ENCODE data around the gene ARID1B. TPM values are rescaled to one million over a fixed set of nuclear protein-coding genes. Genes with fewer than 3 reads are reported as not detected.

ARID1B gene
- total and polyA plus RNA-seq, 7 experiments from 2014 or later: 17.5 to 164 (median 139) TPM

GRCh38 chr6:156935000-156935399 is 157.8 kb downstream of the ARID1B start:
- Histone ChIP-seq H3K4me3 (ENCODE audit: low read length) (no peak overlapping the region), H3K27ac (ENCODE audit: low read depth, low read length) (no peak overlapping the region), H3K9me3 (ENCODE audit: control insufficient read depth in 2 of 3, low read length in 3 of 3) (no peaks in the 10 kb centered on the region), H3K27me3 (ENCODE audit: control insufficient read depth in 2 of 2, insufficient read depth in 2 of 2, low read length in 2 of 2) (no peaks in the 10 kb centered on the region), H3K36me3 (ENCODE audit: control insufficient read depth in 2 of 3, insufficient read depth in 3 of 3, low read length in 3 of 3) (no peaks in the 10 kb centered on the region), H3K4me1 (ENCODE audit: control insufficient read depth in 2 of 2, insufficient read depth in 2 of 2, low read length in 2 of 2) (peaks cover 0 to 8% of the 10 kb centered on the region in 2 donors)
- ChIA-PET CTCF (no interaction called here), POLR2A (interaction anchor here (1.5 kb wide), 1 partner anchor 95 kb away, joined by 3 read pairs; no protein-coding TSS in a partner anchor)
- peaks cover 16 to 86% (median 76%) of the 10 kb centered on the region in 7 donors for H3K4me1 Mint-ChIP-seq
- peak overlapping the region in 1 of 9 donors; percentile 5 for H3K27ac Mint-ChIP-seq
- ATAC-seq (no peak), DNase-seq (no peak)
- H3K9me3 Mint-ChIP-seq: no peaks in the 10 kb centered on the region
- H3K36me3 Mint-ChIP-seq: peaks cover 4 to 25% (median 7%) of the 10 kb centered on the region in 5 donors
- H3K4me3 Mint-ChIP-seq: no peak overlapping the region
- intact Hi-C loops (cut with micrococcal nuclease): no loop called here
- H3K27me3 Mint-ChIP-seq: no peaks in the 10 kb centered on the region

DNA sequence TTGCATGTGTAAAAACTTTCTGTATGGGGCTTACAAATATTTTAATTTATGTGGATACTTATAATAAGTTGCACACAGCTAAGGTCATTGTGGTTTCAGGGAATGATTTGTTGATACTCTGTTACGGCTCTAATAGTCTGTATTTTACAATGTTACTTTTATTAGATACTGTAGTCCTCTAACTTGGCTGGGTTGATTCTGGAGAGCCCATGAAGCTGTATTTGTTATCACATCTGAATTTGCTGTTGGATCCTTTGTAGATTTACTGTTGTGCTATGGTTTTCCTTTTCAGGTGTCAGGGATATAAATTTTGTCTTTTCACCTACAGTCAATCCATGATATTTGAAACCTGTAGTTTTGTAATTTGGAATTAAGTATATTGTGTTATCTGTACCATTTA is 161.0 kb downstream of the ARID1B start:
- Mint-ChIP-seq H3K9me3 (no peaks in the 10 kb centered on the region), H3K4me1 (peaks cover 8 to 88% (median 79%) of the 10 kb centered on the region in 7 donors), H3K27ac (peak overlapping the region in 1 of 9 donors; percentile 25), H3K27me3 (no peaks in the 10 kb centered on the region), H3K4me3 (no peak overlapping the region), H3K36me3 (peaks cover 4 to 21% (median 6%) of the 10 kb centered on the region in 5 donors)
- Histone ChIP-seq H3K27me3 (ENCODE audit: control insufficient read depth in 2 of 2, insufficient read depth in 2 of 2, low read length in 2 of 2) (no peaks in the 10 kb centered on the region), H3K4me3 (ENCODE audit: low read length) (no peak overlapping the region), H3K36me3 (ENCODE audit: control insufficient read depth in 2 of 3, insufficient read depth in 3 of 3, low read length in 3 of 3) (no peaks in the 10 kb centered on the region), H3K27ac (ENCODE audit: low read depth, low read length) (no peak overlapping the region), H3K4me1 (ENCODE audit: control insufficient read depth in 2 of 2, insufficient read depth in 2 of 2, low read length in 2 of 2) (peaks cover 0 to 14% of the 10 kb centered on the region in 2 donors), H3K9me3 (ENCODE audit: control insufficient read depth in 2 of 3, low read length in 3 of 3) (no peaks in the 10 kb centered on the region)
- ATAC-seq (no peak), DNase-seq (no peak)
- POLR2A ChIA-PET: no interaction called here
- CTCF ChIA-PET: interaction anchor here (0.5 kb wide), 1 partner anchor 479 kb away, joined by 3 read pairs; no protein-coding TSS in a partner anchor
- intact Hi-C loops (cut with micrococcal nuclease): no loop called here

GRCh38 chr6:156940221-156940620 is 163.0 kb downstream of the ARID1B start:
- H3K27ac ChIP-seq (ENCODE audit: low read depth, low read length): no peak overlapping the region
- no peaks in the 10 kb centered on the region for H3K36me3 ChIP-seq (ENCODE audit: control insufficient read depth in 2 of 3, insufficient read depth in 3 of 3, low read length in 3 of 3)
- POLR2A ChIA-PET: no interaction called here
- Mint-ChIP-seq H3K27me3 (no peaks in the 10 kb centered on the region), H3K4me1 (peaks cover 12 to 89% (median 76%) of the 10 kb centered on the region in 7 donors), H3K4me3 (peak overlapping the region in 1 of 10 donors; percentile 39), H3K27ac (peak overlapping the region in 2 of 9 donors; percentile 4 to 32), H3K9me3 (no peaks in the 10 kb centered on the region), H3K36me3 (peaks cover 4 to 13% (median 6%) of the 10 kb centered on the region in 5 donors)
- DNase-seq (no peak), ATAC-seq (no peak)
- H3K27me3 ChIP-seq (ENCODE audit: control insufficient read depth in 2 of 2, insufficient read depth in 2 of 2, low read length in 2 of 2): no peaks in the 10 kb centered on the region
- intact Hi-C loops (cut with micrococcal nuclease): no loop called here
- H3K4me1 ChIP-seq (ENCODE audit: control insufficient read depth in 2 of 2, insufficient read depth in 2 of 2, low read length in 2 of 2): peaks cover 3 to 14% of the 10 kb centered on the region in 2 donors
- CTCF ChIA-PET: no interaction called here
- H3K4me3 ChIP-seq (ENCODE audit: low read length): no peak overlapping the region
- H3K9me3 ChIP-seq (ENCODE audit: control insufficient read depth in 2 of 3, low read length in 3 of 3): no peaks in the 10 kb centered on the region

DNA sequence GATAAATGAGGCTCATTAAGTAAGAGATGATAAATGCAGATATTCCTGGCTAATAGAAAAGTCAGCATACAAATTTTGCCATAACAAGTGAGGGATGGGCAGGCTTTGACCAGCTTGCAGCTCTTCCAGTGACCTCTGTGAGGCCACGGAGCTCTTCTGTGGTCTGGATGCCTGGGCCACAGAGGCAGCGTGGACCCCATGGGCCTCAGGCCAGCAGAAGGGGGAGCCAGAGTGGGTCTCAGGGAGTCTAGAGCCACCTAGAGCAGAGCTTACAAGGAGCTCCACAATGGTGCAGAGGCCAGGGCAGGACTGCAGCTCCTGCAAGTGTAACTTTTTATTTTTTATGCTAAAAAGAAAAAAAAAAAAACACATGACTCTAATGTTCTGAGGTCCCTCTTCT is 165.1 kb downstream of the ARID1B start:
- Histone ChIP-seq H3K4me1 (ENCODE audit: control insufficient read depth in 2 of 2, insufficient read depth in 2 of 2, low read length in 2 of 2) (peaks cover 3 to 14% of the 10 kb centered on the region in 2 donors), H3K36me3 (ENCODE audit: control insufficient read depth in 2 of 3, insufficient read depth in 3 of 3, low read length in 3 of 3) (no peaks in the 10 kb centered on the region), H3K9me3 (ENCODE audit: control insufficient read depth in 2 of 3, low read length in 3 of 3) (no peaks in the 10 kb centered on the region), H3K27me3 (ENCODE audit: control insufficient read depth in 2 of 2, insufficient read depth in 2 of 2, low read length in 2 of 2) (no peaks in the 10 kb centered on the region), H3K4me3 (ENCODE audit: low read length) (no peak overlapping the region), H3K27ac (ENCODE audit: low read depth, low read length) (no peak overlapping the region)
- H3K27me3 Mint-ChIP-seq: no peaks in the 10 kb centered on the region
- H3K4me3 Mint-ChIP-seq: peak overlapping the region in 1 of 10 donors; percentile 8
- ChIA-PET POLR2A (interaction anchor here (1.1 kb wide), 1 partner anchor 10 kb away, joined by 4 read pairs; no protein-coding TSS in a partner anchor), CTCF (no interaction called here)
- H3K4me1 Mint-ChIP-seq: peaks cover 13 to 92% (median 81%) of the 10 kb centered on the region in 7 donors
- DNase-seq (no peak), ATAC-seq (no peak)
- no peaks in the 10 kb centered on the region for H3K36me3 Mint-ChIP-seq
- intact Hi-C loops (cut with micrococcal nuclease): no loop called here
- H3K27ac Mint-ChIP-seq: peak overlapping the region in 1 of 9 donors; percentile 34
- H3K9me3 Mint-ChIP-seq: no peaks in the 10 kb centered on the region

DNA sequence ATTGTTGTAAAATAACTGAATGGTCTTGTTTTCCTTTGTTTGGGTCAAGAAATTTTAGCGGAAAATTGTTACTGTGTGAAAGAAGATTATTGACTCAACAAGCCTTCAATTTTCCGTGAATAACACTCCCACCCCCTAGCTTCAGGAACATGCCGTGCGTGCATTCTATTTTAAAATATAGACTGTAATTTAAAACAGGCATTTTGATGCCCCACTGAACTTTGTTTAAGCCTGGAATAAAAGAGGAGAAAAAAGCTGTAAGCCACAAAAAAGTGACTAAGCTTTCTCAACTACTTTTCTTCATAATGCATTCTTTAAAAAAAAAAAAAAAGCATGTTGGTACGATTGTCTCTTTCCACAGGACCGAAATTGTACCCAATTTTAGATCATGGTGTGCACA is 166.0 kb downstream of the ARID1B start:
- Mint-ChIP-seq H3K4me1 (peaks cover 14 to 86% (median 74%) of the 10 kb centered on the region in 7 donors), H3K27ac (peak overlapping the region in 1 of 9 donors; percentile 11), H3K27me3 (no peaks in the 10 kb centered on the region), H3K4me3 (no peak overlapping the region), H3K9me3 (no peaks in the 10 kb centered on the region), H3K36me3 (no peaks in the 10 kb centered on the region)
- H3K36me3 ChIP-seq (ENCODE audit: control insufficient read depth in 2 of 3, insufficient read depth in 3 of 3, low read length in 3 of 3): no peaks in the 10 kb centered on the region
- intact Hi-C loops (cut with micrococcal nuclease): no loop called here
- no peak overlapping the region for H3K27ac ChIP-seq (ENCODE audit: low read depth, low read length)
- no peaks in the 10 kb centered on the region for H3K9me3 ChIP-seq (ENCODE audit: control insufficient read depth in 2 of 3, low read length in 3 of 3)
- ATAC-seq (no peak), DNase-seq (no peak)
- no peak overlapping the region for H3K4me3 ChIP-seq (ENCODE audit: low read length)
- ChIA-PET CTCF (no interaction called here), POLR2A (interaction anchor here (0.8 to 1.1 kb wide), 2 partner anchors 9 to 21 kb away, joined by 3 to 4 read pairs; no protein-coding TSS in a partner anchor)
- H3K27me3 ChIP-seq (ENCODE audit: control insufficient read depth in 2 of 2, insufficient read depth in 2 of 2, low read length in 2 of 2): no peaks in the 10 kb centered on the region
- peaks cover 3 to 14% of the 10 kb centered on the region in 2 donors for H3K4me1 ChIP-seq (ENCODE audit: control insufficient read depth in 2 of 2, insufficient read depth in 2 of 2, low read length in 2 of 2)

DNA sequence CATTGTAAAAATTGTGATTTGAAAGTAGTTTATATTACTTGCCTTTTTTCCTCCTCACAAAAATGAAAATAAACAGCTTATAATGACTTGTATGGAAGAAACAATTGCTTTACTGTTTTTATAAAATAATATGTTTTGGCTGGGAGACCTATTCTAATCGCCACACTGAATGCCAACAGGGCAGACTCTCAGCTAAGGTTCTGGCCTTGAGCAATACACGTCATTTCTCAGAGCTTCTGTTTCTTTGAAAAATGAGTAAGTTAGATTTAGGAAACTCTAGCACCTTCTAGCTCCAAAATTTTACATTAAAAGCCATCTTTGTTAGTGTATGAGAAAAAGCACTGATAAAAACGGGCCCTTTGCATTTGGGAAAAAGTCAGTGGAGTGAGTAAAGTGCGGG is 166.6 kb downstream of the ARID1B start:
- DNase-seq (no peak), ATAC-seq (no peak)
- no peaks in the 10 kb centered on the region for H3K9me3 ChIP-seq (ENCODE audit: control insufficient read depth in 2 of 3, low read length in 3 of 3)
- Mint-ChIP-seq H3K9me3 (no peaks in the 10 kb centered on the region), H3K4me3 (no peak overlapping the region), H3K27me3 (no peaks in the 10 kb centered on the region), H3K4me1 (peaks cover 14 to 81% (median 70%) of the 10 kb centered on the region in 7 donors), H3K27ac (peak overlapping the region in 2 of 9 donors; percentile 28 to 61), H3K36me3 (no peaks in the 10 kb centered on the region)
- peaks cover 3 to 14% of the 10 kb centered on the region in 2 donors for H3K4me1 ChIP-seq (ENCODE audit: control insufficient read depth in 2 of 2, insufficient read depth in 2 of 2, low read length in 2 of 2)
- intact Hi-C loops (cut with micrococcal nuclease): no loop called here
- ChIA-PET CTCF (interaction anchor here (0.6 kb wide), 1 partner anchor 391 kb away, joined by 3 read pairs; no protein-coding TSS in a partner anchor), POLR2A (no interaction called here)
- no peaks in the 10 kb centered on the region for H3K27me3 ChIP-seq (ENCODE audit: control insufficient read depth in 2 of 2, insufficient read depth in 2 of 2, low read length in 2 of 2)
- H3K27ac ChIP-seq (ENCODE audit: low read depth, low read length): no peak overlapping the region
- H3K4me3 ChIP-seq (ENCODE audit: low read length): no peak overlapping the region
- no peaks in the 10 kb centered on the region for H3K36me3 ChIP-seq (ENCODE audit: control insufficient read depth in 2 of 3, insufficient read depth in 3 of 3, low read length in 3 of 3)

GRCh38 chr6:156944412-156944811 is 167.2 kb downstream of the ARID1B start:
- H3K27me3 ChIP-seq (ENCODE audit: control insufficient read depth in 2 of 2, insufficient read depth in 2 of 2, low read length in 2 of 2): no peaks in the 10 kb centered on the region
- Mint-ChIP-seq H3K27ac (peak overlapping the region in 3 of 9 donors; percentile 28 to 61 (median 56)), H3K27me3 (no peaks in the 10 kb centered on the region), H3K9me3 (no peaks in the 10 kb centered on the region), H3K4me1 (peaks cover 16 to 81% (median 72%) of the 10 kb centered on the region in 7 donors), H3K4me3 (peak overlapping the region in 1 of 10 donors; percentile 39), H3K36me3 (no peaks in the 10 kb centered on the region)
- H3K4me1 ChIP-seq (ENCODE audit: control insufficient read depth in 2 of 2, insufficient read depth in 2 of 2, low read length in 2 of 2): peaks cover 3 to 14% of the 10 kb centered on the region in 2 donors
- CTCF ChIA-PET: no interaction called here
- no peaks in the 10 kb centered on the region for H3K36me3 ChIP-seq (ENCODE audit: control insufficient read depth in 2 of 3, insufficient read depth in 3 of 3, low read length in 3 of 3)
- H3K4me3 ChIP-seq (ENCODE audit: low read length): no peak overlapping the region
- H3K27ac ChIP-seq (ENCODE audit: low read depth, low read length): no peak overlapping the region
- ATAC-seq (no peak), DNase-seq (no peak)
- POLR2A ChIA-PET: no interaction called here
- no peaks in the 10 kb centered on the region for H3K9me3 ChIP-seq (ENCODE audit: control insufficient read depth in 2 of 3, low read length in 3 of 3)
- intact Hi-C loops (cut with micrococcal nuclease): no loop called here

Data from naive thymus-derived CD4-positive, alpha-beta T cell (primary cell).